RWPE2 (cell line): ENCODE results near the gene AZGP1.
"Not testable (repeated sequence)": the region's sequence is repeated elsewhere in the genome, so short reads cannot be mapped to it uniquely, and the experiment has no call there.

Experiments
- ATAC-seq: fragments of 200-7000 bp; cut with Tn5 transposase; 3 replicates; pipeline ENCODE4 v1.9.1; 2021; ENCODE audit warnings: low read depth
- DNase-seq: peaks from one replicate; pipeline ENCODE4 v3.0.0-alpha.2; 2020; ENCODE audit warnings: low spot score
- H3K27ac ChIP-seq: fragments of 450-650 bp; 2 replicates; pipeline ENCODE4 v1.5.1; 2017; ENCODE audit warnings: mild to moderate bottlenecking; ENCODE audit not compliant: poor library complexity, severe bottlenecking
- H3K27me3 ChIP-seq: fragments of 250-450 bp; sonication (Bioruptor Pico); 2 replicates; pipeline ENCODE4 v1.5.1; 2021; ENCODE audit warnings: mild to moderate bottlenecking, moderate library complexity; ENCODE audit not compliant: insufficient read depth, poor library complexity, severe bottlenecking
- H3K36me3 ChIP-seq: fragments of 250-450 bp; sonication (Bioruptor Pico); 2 replicates; pipeline ENCODE4 v1.5.1; 2020; ENCODE audit warnings: low read depth, mild to moderate bottlenecking, moderate library complexity
- H3K4me1 ChIP-seq: fragments of 250-450 bp; sonication (Bioruptor Pico); 2 replicates; pipeline ENCODE4 v1.5.1; 2021; ENCODE audit warnings: mild to moderate bottlenecking, moderate library complexity; ENCODE audit not compliant: insufficient read depth, poor library complexity, severe bottlenecking
- H3K4me3 ChIP-seq: fragments of 250-450 bp; sonication (Bioruptor Pico); 2 replicates; pipeline ENCODE4 v1.5.1; 2021; ENCODE audit warnings: mild to moderate bottlenecking, moderate library complexity; ENCODE audit not compliant: severe bottlenecking
- H3K9me3 ChIP-seq: fragments of 250-450 bp; sonication (Bioruptor Pico); 2 replicates; pipeline ENCODE4 v1.5.1; 2021; ENCODE audit warnings: mild to moderate bottlenecking, moderate library complexity; ENCODE audit not compliant: severe bottlenecking
- CTCF ChIP-seq: fragments of 450-650 bp; IDR thresholded peaks from one replicate; pipeline ENCODE4 v1.5.1; 2017; ENCODE audit warnings: mild to moderate bottlenecking, moderate library complexity; ENCODE audit not compliant: poor library complexity, severe bottlenecking

Gene AZGP1

DNA sequence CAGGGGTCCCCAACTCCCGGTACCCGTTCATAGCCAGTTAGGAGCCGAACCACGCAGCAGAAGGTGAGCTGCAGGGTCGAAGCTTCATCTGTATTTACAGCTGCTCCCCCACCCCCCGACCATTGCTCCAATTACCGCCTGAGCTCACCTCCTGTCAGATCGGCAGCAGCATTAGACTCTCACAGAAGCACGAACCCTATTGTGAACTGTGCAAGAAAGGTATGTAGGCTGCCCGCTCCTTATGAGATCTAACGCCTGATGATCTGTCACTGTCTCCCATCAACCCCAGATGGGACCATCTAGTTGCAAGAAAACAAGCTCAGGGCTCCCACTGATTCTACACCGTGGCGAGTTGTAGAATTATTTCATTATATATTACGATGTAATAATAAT lies 14.6 kb upstream of the AZGP1 start:
- no peak for TF ChIP-seq CTCF
- peaks cover 3% of the 10 kb centered on the region for H3K4me1 ChIP-seq
- no peak overlapping the region for H3K4me3 ChIP-seq
- H3K27ac ChIP-seq = no peak overlapping the region
- DNase-seq (peak; percentile 26), ATAC-seq (no peak)
- H3K9me3 ChIP-seq = no peaks in the 10 kb centered on the region
- H3K36me3 ChIP-seq = no peaks in the 10 kb centered on the region
- no peaks in the 10 kb centered on the region for H3K27me3 ChIP-seq

GRCh38 chr7:99987846-99988245 lies 12.0 kb upstream of the AZGP1 start:
- no peak overlapping the region for H3K27ac ChIP-seq
- peaks cover 3% of the 10 kb centered on the region for H3K4me1 ChIP-seq
- ATAC-seq (no peak), DNase-seq (no peak)
- no peak overlapping the region for H3K4me3 ChIP-seq
- TF ChIP-seq CTCF = no peak
- H3K9me3 ChIP-seq = no peaks in the 10 kb centered on the region
- H3K27me3 ChIP-seq = no peaks in the 10 kb centered on the region
- H3K36me3 ChIP-seq = no peaks in the 10 kb centered on the region

DNA sequence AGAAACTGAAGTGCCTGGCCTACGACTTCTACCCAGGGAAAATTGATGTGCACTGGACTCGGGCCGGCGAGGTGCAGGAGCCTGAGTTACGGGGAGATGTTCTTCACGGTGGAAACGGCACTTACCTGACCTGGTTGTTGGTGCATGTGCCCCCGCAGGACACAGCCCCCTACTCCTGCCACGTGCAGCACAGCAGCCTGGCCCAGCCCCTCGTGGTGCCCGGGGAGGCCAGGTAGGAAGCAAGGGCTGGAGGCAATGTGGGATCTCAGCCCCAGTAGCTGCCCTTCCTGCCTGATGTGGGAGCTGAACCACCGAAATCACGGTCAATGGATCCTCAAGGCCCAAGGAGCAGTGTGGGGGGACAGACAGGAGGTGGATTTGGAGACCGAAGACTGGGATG lies 11.5 kb upstream of the AZGP1 start:
- not testable (repeated sequence) for DNase-seq, H3K4me3 ChIP-seq, H3K9me3 ChIP-seq, ATAC-seq, H3K36me3 ChIP-seq, H3K27me3 ChIP-seq, H3K4me1 ChIP-seq, H3K27ac ChIP-seq

DNA sequence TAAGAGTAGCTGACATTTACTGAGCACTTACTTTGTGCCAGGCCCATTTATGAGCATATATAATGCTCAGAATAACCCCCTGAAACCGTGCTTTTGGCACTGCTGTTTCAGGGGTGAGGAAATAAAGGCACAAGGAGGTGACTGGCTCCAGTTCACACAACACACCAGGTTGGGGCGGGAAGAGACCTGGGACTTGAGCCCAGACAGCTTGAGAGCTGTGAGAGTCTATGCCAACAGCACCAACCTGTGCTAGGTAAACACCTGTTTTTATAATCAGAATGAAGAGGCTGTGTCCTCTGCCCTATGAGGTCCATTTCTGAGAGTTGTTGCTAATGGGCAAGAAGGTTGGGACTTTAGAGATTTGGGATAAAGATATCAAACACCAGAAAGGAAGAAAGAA lies 8.8 kb upstream of the AZGP1 start:
- Histone ChIP-seq H3K27ac (no peak overlapping the region), H3K36me3 (no peaks in the 10 kb centered on the region), H3K4me1 (no peaks in the 10 kb centered on the region), H3K27me3 (no peaks in the 10 kb centered on the region), H3K9me3 (no peaks in the 10 kb centered on the region), H3K4me3 (no peak overlapping the region)
- no peak for TF ChIP-seq CTCF
- no peak for DNase-seq
- no peak for ATAC-seq

GRCh38 chr7:99981066-99981465 lies 5.2 kb upstream of the AZGP1 start:
- not testable (repeated sequence) for ATAC-seq, H3K4me3 ChIP-seq, DNase-seq, H3K27ac ChIP-seq, H3K36me3 ChIP-seq, H3K9me3 ChIP-seq, H3K27me3 ChIP-seq, H3K4me1 ChIP-seq

GRCh38 chr7:99980448-99980872 lies 4.6 kb upstream of the AZGP1 start:
- not testable (repeated sequence) for H3K4me3 ChIP-seq

More at GRCh38 chr7:99980448-99980872, 4.6 kb upstream of the AZGP1 start:
- not testable (repeated sequence) for H3K4me1 ChIP-seq, H3K27ac ChIP-seq, H3K27me3 ChIP-seq, H3K36me3 ChIP-seq, DNase-seq, H3K9me3 ChIP-seq
- ATAC-seq = 0 out of 3 replicates have a peak, but pooled peaks have one; percentile 34
